Sigmoid colon (tissue), 7 donors: ENCODE data around the gene LUZP4. TPM values are rescaled to one million over a fixed set of nuclear protein-coding genes. Genes with fewer than 3 reads are reported as not detected.

Source experiments
- DNase-seq: peaks from one replicate; pipeline ENCODE4 v3.0.0-alpha.2; 2019
- H3K27ac ChIP-seq, 4 donors: fragments of 200-600 bp; sonication (generic); one replicate each; pipeline ENCODE4 v1.5.1; 2016 to 2019; ENCODE audit warnings: mild to moderate bottlenecking in 1 of 4
- H3K27me3 ChIP-seq, 3 donors: fragments of 200-600 bp; sonication (generic); one replicate each; pipeline ENCODE4 v1.5.1; 2019; ENCODE audit warnings: mild to moderate bottlenecking in 1 of 3
- H3K36me3 ChIP-seq, 4 donors: fragments of 200-600 bp; sonication (generic); one replicate each; pipeline ENCODE4 v1.5.1; 2016 to 2019
- H3K4me1 ChIP-seq, 4 donors: fragments of 200-600 bp; sonication (generic); one replicate each; pipeline ENCODE4 v1.5.1; 2017 to 2019
- H3K4me3 ChIP-seq, 4 donors: fragments of 200-600 bp; sonication (generic); one replicate each; pipeline ENCODE4 v1.5.1; 2017 to 2019; ENCODE audit warnings: mild to moderate bottlenecking in 2 of 4, moderate library complexity in 1 of 4
- H3K9me3 ChIP-seq, 4 donors: fragments of 200-600 bp in 3 of 4; sonication (generic) in 3 of 4; one replicate each; pipeline versions ENCODE4 v1.5.1 to v1.6.1; 2013 to 2019
- EP300 ChIP-seq, 4 donors: sonication (generic); formaldehyde crosslinking; IDR thresholded peaks; one replicate each; pipeline ENCODE4 v1.6.1; 2017; ENCODE audit warnings: antibody characterized with exemption in 4 of 4
- POLR2A ChIP-seq, 2 donors: fragments of 450-650 bp; IDR thresholded peaks; one replicate each; pipeline ENCODE4 v1.6.1; 2016; ENCODE audit warnings: antibody characterized with exemption in 2 of 2, mild to moderate bottlenecking in 2 of 2, moderate library complexity in 2 of 2
- POLR2AphosphoS5 ChIP-seq, 4 donors: sonication (generic); formaldehyde crosslinking; IDR thresholded peaks; one replicate each; pipeline ENCODE4 v1.6.1; 2017; ENCODE audit warnings: antibody characterized with exemption in 4 of 4
- WGBS, 2 donors: extraction: QIAGEN DNeasy Blood & Tissue Kit; methylation state at CpG; one replicate each; pipeline ENCODE4 v1.1.7; 2013; 5-methylcytosine and 5-hydroxymethylcytosine counted together
- intact Hi-C: fragments of 100-400 bp; cut with DNase I; formaldehyde crosslinking; loops from one replicate; pipeline ENCODE4 v1.15.1; 2023
- polyA plus RNA-seq, 3 donors: library from polyadenylated mRNA; stranded (reverse); fragments of 200-250 nt; gene quantifications; one replicate each; pipeline ENCODE4 v1.2.3, GENCODE V29; 2013
- total RNA-seq, 4 donors: library from RNA; depleted of rRNA; stranded (reverse); fragments of >200 nt; gene quantifications; one replicate each; pipeline ENCODE4 v1.1.0, GENCODE V29; 2016
- TF ChIP-seq, protein P1 (sequence below), 4 experiments: fragments of 450-650 bp in 3 of 4; fragments of 200-600 bp in 1 of 4; IDR thresholded peaks; one replicate each; pipeline ENCODE4 v1.5.1; 2016 to 2019; ENCODE audit warnings: antibody characterized with exemption in 4 of 4, mild to moderate bottlenecking in 3 of 4, moderate library complexity in 2 of 4
- donor health status: healthy with polysubstance abuse.
- donor health status: Bipolar disorder and iron deficiency.
- donor health status: healthy.

LUZP4 gene, protein sequence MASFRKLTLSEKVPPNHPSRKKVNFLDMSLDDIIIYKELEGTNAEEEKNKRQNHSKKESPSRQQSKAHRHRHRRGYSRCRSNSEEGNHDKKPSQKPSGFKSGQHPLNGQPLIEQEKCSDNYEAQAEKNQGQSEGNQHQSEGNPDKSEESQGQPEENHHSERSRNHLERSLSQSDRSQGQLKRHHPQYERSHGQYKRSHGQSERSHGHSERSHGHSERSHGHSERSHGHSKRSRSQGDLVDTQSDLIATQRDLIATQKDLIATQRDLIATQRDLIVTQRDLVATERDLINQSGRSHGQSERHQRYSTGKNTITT
- total RNA-seq (not detected), polyA plus RNA-seq (not detected)

DNA sequence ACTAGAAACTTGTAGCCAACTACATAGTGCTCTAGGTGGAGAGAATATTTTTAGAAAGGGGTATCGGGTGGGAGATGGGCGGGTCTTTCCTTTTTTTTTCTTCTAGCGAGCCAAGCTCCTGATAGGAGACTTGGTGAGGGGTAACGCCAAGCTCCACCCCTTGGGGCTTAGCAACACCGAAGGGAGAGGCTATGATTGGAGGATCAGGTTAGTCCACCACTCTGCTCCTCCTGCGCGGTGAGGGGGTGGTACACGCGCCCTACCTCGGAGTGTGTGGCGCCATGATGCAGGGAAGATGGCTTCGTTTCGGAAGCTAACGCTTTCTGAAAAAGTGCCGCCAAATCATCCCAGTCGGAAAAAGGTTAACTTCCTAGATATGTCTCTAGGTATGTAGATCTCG is at the start of gene LUZP4:
Gene LUZP4, plus strand, starts transcription at position 251 of the 400 bp plus-strand sequence. Its CDS starts 45 bp downstream, at position 296.
- Histone ChIP-seq H3K36me3 (no peaks in the 10 kb centered on the region), H3K27me3 (no peaks in the 10 kb centered on the region), H3K4me1 (no peaks in the 10 kb centered on the region), H3K9me3 (no peaks in the 10 kb centered on the region), H3K4me3 (no peak within 1 kb of the TSS), H3K27ac (no peak within 1 kb of the TSS)
- DNase-seq: no peak
- intact Hi-C loops: no loop called here
- TF ChIP-seq POLR2AphosphoS5 (IDR thresholded peaks at IDR 0.05): no peak
- TF ChIP-seq POLR2A (IDR thresholded peaks at IDR 0.05): no peak
- TF ChIP-seq EP300 (IDR thresholded peaks at IDR 0.05): no peak
- TF ChIP-seq, protein P1, sequence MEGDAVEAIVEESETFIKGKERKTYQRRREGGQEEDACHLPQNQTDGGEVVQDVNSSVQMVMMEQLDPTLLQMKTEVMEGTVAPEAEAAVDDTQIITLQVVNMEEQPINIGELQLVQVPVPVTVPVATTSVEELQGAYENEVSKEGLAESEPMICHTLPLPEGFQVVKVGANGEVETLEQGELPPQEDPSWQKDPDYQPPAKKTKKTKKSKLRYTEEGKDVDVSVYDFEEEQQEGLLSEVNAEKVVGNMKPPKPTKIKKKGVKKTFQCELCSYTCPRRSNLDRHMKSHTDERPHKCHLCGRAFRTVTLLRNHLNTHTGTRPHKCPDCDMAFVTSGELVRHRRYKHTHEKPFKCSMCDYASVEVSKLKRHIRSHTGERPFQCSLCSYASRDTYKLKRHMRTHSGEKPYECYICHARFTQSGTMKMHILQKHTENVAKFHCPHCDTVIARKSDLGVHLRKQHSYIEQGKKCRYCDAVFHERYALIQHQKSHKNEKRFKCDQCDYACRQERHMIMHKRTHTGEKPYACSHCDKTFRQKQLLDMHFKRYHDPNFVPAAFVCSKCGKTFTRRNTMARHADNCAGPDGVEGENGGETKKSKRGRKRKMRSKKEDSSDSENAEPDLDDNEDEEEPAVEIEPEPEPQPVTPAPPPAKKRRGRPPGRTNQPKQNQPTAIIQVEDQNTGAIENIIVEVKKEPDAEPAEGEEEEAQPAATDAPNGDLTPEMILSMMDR (IDR thresholded peaks at IDR 0.05): no peak
- WGBS, 2 donors: 94 to 96% methylated on average over 17 of the region's 17 CpGs

DNA sequence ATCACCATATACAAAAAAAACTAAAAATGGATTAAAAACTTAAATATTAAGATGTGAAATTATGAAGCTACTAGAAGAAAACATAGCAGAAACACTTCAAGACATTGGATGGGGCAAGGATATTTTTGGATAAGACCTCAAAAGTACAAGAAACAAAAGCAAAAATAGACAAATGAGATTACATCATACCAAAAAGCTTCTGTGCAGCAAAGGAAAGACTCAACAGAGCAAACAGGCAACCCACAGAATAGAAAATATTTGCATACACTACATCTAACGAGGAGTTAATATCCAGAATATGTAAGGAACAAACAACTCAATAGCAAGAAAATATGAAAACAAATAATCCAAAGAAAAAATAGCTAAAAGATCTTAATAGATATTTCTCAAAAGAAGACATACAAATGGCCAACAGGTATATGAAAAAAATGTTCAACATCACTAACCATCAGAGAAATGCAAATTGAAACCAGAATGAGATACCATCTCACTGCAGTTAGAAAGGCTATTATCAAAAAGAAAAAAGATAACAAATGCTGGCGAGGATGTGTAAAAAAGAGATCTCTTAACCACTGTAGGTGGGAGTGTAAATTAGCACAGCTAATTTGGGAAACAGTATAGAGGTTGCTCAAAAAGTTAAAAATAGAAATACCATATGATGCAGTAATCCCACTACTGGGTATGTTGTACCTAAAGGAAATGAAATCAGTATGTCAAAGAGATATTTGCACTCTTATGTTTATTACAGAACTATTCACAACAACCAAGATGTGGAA is 37.9 kb upstream of the LUZP4 start:
- TF ChIP-seq POLR2AphosphoS5 (IDR thresholded peaks at IDR 0.05) (no peak), EP300 (IDR thresholded peaks at IDR 0.05) (no peak), POLR2A (IDR thresholded peaks at IDR 0.05) (no peak)
- TF ChIP-seq, protein P1 (IDR thresholded peaks at IDR 0.05): no peak
- Histone ChIP-seq H3K36me3 (no peaks in the 10 kb centered on the region), H3K4me3 (no peak overlapping the region), H3K9me3 (no peaks in the 10 kb centered on the region), H3K27me3 (no peaks in the 10 kb centered on the region), H3K4me1 (no peaks in the 10 kb centered on the region), H3K27ac (no peak overlapping the region)
- no peak for DNase-seq
- intact Hi-C loops: no loop called here
- WGBS, 2 donors: 59 to 88% methylated on average over 2 of the region's 2 CpGs

DNA sequence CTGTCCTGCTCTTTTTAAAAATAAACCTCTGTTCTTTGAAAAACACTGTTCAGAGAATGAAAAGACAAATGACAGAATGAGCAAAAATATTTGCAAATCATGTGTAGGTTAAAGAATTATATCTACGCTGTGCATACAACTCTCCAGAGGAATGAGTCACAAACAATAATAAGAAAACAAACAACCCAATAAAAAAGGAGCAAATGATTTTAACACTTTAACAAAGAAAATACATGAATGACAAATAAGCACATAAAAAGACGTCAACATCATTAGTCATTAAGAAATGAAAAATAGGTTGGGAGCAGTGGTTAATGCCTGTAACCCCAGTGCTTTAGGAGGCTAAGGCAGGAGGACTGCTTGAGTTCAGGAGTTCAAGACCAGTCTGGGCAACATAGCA is 34.5 kb upstream of the LUZP4 start:
- Histone ChIP-seq H3K9me3 (no peaks in the 10 kb centered on the region), H3K27me3 (no peaks in the 10 kb centered on the region), H3K27ac (no peak overlapping the region), H3K36me3 (no peaks in the 10 kb centered on the region), H3K4me3 (no peak overlapping the region), H3K4me1 (peaks cover 0 to 17% (median 2%) of the 10 kb centered on the region in 4 donors)
- TF ChIP-seq, protein P1 (IDR thresholded peaks at IDR 0.05): no peak
- TF ChIP-seq EP300 (IDR thresholded peaks at IDR 0.05) (no peak), POLR2A (IDR thresholded peaks at IDR 0.05) (no peak), POLR2AphosphoS5 (IDR thresholded peaks at IDR 0.05) (no peak)
- intact Hi-C loops: no loop called here
- no peak for DNase-seq
- 49 to 85% methylated on average over 2 of the region's 2 CpGs for WGBS, 2 donors

DNA sequence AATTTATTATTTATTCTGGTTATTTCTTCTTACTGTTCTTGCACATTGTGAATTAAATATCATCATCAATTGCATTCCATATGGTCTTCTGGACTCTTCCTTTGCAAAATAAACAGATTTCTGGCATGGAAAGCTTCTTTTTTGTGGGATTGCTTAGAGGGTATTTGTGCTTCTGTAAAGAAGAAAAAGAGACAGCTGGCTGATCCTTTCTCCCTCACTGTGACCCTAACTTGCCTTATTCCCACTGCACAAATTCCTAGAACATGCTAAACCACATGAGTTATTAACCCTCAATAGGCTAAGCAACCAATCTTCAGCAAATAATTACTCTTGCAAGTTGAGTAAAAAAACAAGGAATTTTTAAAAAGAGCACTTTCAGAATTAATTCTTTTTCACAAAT is 31.8 kb upstream of the LUZP4 start:
- no peak overlapping the region for H3K27ac ChIP-seq
- H3K4me3 ChIP-seq: no peak overlapping the region
- H3K4me1 ChIP-seq: peaks cover 0 to 17% (median 2%) of the 10 kb centered on the region in 4 donors

More for the DNA sequence above, 31.8 kb upstream of the LUZP4 start:
- H3K36me3 ChIP-seq: no peaks in the 10 kb centered on the region
- TF ChIP-seq, protein P1 (IDR thresholded peaks at IDR 0.05): no peak
- TF ChIP-seq EP300 (IDR thresholded peaks at IDR 0.05): no peak
- no peak for TF ChIP-seq POLR2AphosphoS5 (IDR thresholded peaks at IDR 0.05)
- TF ChIP-seq POLR2A (IDR thresholded peaks at IDR 0.05): no peak
- H3K9me3 ChIP-seq: no peaks in the 10 kb centered on the region
- no peak for DNase-seq
- intact Hi-C loops: no loop called here
- H3K27me3 ChIP-seq: no peaks in the 10 kb centered on the region
